ENCODE measurements around the gene TSSK3. TPM values are rescaled to one million over a fixed set of nuclear protein-coding genes. Genes with fewer than 3 reads are reported as not detected.

Gene TSSK3
- total RNA-seq: 0.09 and 0.11 TPM in 2 replicates

GRCh38 chr1:32362474-32363313, at the start of gene TSSK3, which contains the start of gene FAM229A:
TSSK3 (plus strand) TSS chr1:32362539; CDS start chr1:32362702, 163 bp downstream.
FAM229A (minus strand) TSS chr1:32362485; CDS start chr1:32362091, 394 bp downstream.

GRCh38 chr1:32335790-32336590, 26.3 kb upstream of the TSSK3 start, which contains the start of gene MARCKSL1:
MARCKSL1 (minus strand) TSS chr1:32336233; CDS start chr1:32336033, 200 bp downstream.

GRCh38 chr1:32394141-32394889, 32.0 kb downstream of the TSSK3 start, which contains the start of gene BSDC1:
BSDC1 (minus strand) TSS chr1:32394441; CDS start chr1:32394414, 27 bp downstream.

Other genes starting within 250 kb of the TSSK3 start
- gene TXLNA, start 182.9 kb upstream of the TSSK3 start, total RNA-seq: 61.2 and 70.6 TPM in 2 replicates
- 13.4 and 17.2 TPM in 2 replicates for gene CCDC28B, start 161.9 kb upstream of the TSSK3 start, total RNA-seq
- gene IQCC, start 156.9 kb upstream of the TSSK3 start, total RNA-seq: 0.87 and 1.2 TPM in 2 replicates
- gene DCDC2B, start 153.4 kb upstream of the TSSK3 start, total RNA-seq: not detected in 2 replicates
- 10.4 and 11.1 TPM in 2 replicates for gene TMEM234, start 140.2 kb upstream of the TSSK3 start, total RNA-seq
- gene EIF3I, start 140.1 kb upstream of the TSSK3 start, total RNA-seq: 251 and 296 TPM in 2 replicates
- 0.17 and 0.22 TPM in 2 replicates for gene FAM167B, start 115.3 kb upstream of the TSSK3 start, total RNA-seq
- gene LCK, start 111.3 kb upstream of the TSSK3 start, total RNA-seq: 0.11 and 0.17 TPM in 2 replicates
- gene HDAC1, start 70.5 kb upstream of the TSSK3 start, total RNA-seq: 143 and 168 TPM in 2 replicates
- gene MARCKSL1, start 26.3 kb upstream of the TSSK3 start, total RNA-seq: 128 and 185 TPM in 2 replicates
- gene FAM229A, start 54 bp upstream of the TSSK3 start, total RNA-seq: 0.86 and 0.98 TPM in 2 replicates
- gene BSDC1, start 31.9 kb downstream of the TSSK3 start, total RNA-seq: 38.0 and 47.8 TPM in 2 replicates
- under 0.01 TPM in 2 replicates for gene ZBTB8B, start 102.5 kb downstream of the TSSK3 start, total RNA-seq
- 9.0 and 11.5 TPM in 2 replicates for gene ZBTB8A, start 176.9 kb downstream of the TSSK3 start, total RNA-seq